Brain microvascular endothelial cell (primary cell): ENCODE data around the gene MDH2.
"Not testable (repeated sequence)": the region's sequence is repeated elsewhere in the genome, so short reads cannot be mapped to it uniquely, and the experiment has no call there.

ENCODE experiments used
- DNase-seq: peaks from one replicate; pipeline ENCODE4 v3.0.0-alpha.2; 2020
- H3K27ac ChIP-seq: fragments of 250-450 bp; sonication (Bioruptor Pico); 2 replicates; pipeline ENCODE4 v1.5.1; 2020; ENCODE audit warnings: mild to moderate bottlenecking, moderate library complexity
- H3K27me3 ChIP-seq: fragments of 250-450 bp; sonication (Bioruptor Pico); replicated peaks from 2 replicates; pipeline ENCODE4 v1.5.1; 2020; ENCODE audit warnings: mild to moderate bottlenecking
- H3K36me3 ChIP-seq: fragments of 250-450 bp; sonication (Bioruptor Pico); replicated peaks from 2 replicates; pipeline ENCODE4 v1.5.1; 2020; ENCODE audit warnings: mild to moderate bottlenecking
- H3K4me3 ChIP-seq: 2 replicates; pipeline ENCODE4 v1.5.1; 2011; ENCODE audit warnings: low read depth, mild to moderate bottlenecking, control low read depth, low read length, moderate library complexity
- in situ Hi-C: cut with HindIII; loops from 2 replicates; pipeline ENCODE4 v1.10.0; 2017; ENCODE audit warnings: low sequenced_read_pairs, low pct_ligation_motif_present
- TF ChIP-seq, protein P1 (sequence below): IDR thresholded peaks from 2 replicates; pipeline ENCODE4 v1.5.1; 2011; ENCODE audit warnings: low read depth, mild to moderate bottlenecking, moderate library complexity, low read length, control low read depth, inconsistent platforms; ENCODE audit errors: missing control alignments

Gene MDH2

DNA sequence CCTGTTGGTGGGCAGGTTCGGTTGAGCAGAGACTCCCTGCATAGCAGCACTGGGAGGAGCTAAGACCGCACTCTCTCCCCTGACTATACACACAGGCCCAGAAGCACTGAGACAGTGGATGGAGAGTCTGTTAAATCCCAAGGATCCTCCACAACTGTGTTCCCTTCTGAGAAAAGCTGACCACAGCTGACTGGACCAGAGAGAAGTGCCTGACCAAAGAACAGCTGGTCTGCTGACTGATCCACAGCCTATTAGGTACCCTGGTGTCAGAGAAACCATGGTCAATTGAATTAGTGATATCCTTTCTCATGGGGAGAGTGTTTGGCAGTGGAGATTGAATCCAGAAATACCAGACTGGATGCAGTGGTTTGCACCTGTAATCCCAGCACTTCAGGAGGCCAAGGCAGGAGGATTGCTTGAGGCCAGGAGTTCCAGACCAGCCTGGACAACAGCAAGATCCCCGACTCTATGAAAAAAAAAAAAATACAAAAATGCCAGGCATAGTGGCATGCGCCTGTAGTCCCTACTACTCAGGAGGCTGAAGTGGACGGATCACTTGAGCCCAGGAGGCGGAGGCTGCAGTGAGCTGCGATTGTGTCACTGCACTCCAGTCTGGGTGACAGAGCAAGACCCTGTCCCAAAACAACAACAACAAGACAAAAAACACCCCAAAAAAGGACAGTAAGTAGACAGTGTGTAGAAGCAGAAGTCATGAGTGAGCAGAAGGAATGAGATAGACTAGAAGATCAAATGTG is 25.7 kb upstream of the MDH2 start:
- Histone ChIP-seq H3K4me3 (no peak overlapping the region), H3K27ac (no peak overlapping the region), H3K27me3 (no peaks in the 10 kb centered on the region), H3K36me3 (peaks cover 9% of the 10 kb centered on the region)
- in situ Hi-C loops, result no loop called here
- no peak for DNase-seq
- TF ChIP-seq, protein P1, sequence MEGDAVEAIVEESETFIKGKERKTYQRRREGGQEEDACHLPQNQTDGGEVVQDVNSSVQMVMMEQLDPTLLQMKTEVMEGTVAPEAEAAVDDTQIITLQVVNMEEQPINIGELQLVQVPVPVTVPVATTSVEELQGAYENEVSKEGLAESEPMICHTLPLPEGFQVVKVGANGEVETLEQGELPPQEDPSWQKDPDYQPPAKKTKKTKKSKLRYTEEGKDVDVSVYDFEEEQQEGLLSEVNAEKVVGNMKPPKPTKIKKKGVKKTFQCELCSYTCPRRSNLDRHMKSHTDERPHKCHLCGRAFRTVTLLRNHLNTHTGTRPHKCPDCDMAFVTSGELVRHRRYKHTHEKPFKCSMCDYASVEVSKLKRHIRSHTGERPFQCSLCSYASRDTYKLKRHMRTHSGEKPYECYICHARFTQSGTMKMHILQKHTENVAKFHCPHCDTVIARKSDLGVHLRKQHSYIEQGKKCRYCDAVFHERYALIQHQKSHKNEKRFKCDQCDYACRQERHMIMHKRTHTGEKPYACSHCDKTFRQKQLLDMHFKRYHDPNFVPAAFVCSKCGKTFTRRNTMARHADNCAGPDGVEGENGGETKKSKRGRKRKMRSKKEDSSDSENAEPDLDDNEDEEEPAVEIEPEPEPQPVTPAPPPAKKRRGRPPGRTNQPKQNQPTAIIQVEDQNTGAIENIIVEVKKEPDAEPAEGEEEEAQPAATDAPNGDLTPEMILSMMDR, result no peak

DNA sequence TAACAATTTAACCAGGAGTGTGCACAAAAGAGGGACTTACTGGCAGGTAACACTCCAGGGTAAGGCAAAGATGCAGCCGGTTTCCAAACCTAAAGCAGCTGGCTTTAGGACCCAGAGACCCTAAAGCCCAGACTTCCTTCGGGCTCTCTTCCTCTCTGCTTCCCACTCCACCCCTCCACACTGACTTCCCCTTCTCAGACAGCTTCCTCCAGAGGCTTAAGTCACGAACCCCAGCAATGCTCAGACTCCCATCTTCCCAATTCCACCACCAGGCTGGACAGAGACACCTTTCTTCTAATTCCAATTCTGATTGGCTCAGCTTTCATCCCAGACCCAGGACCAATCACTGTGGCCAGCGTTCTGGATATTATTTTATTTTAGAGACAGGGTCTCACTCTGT is 24.9 kb upstream of the MDH2 start:
- TF ChIP-seq, protein P1, result no peak
- Histone ChIP-seq H3K36me3 (peaks cover 9% of the 10 kb centered on the region), H3K27ac (no peak overlapping the region), H3K27me3 (no peaks in the 10 kb centered on the region), H3K4me3 (no peak overlapping the region)
- DNase-seq, result no peak
- in situ Hi-C loops, result no loop called here

DNA sequence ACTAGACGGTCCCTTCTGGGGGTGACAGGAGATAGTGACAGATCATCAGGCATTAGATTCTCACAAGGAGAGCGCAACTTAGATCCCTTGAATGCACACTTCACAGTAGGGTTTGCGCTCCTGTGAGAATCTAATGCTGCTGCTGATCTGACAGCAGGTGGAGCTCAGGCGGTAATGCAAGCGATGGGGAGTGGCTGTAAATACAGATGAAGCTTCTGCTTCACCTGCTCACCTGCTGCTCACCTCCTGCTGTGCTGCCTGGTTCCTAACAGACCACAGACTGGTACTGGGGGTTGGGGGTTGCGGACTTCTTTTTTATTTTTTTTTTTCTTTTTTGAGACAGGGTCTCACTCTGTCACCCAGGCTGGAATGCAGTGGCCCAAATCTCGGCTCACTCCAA is 18.2 kb upstream of the MDH2 start:
- H3K27ac ChIP-seq, H3K36me3 ChIP-seq, DNase-seq, H3K27me3 ChIP-seq, in situ Hi-C loops, H3K4me3 ChIP-seq: not testable (repeated sequence)
- TF ChIP-seq, protein P1, result peak; percentile 12

DNA sequence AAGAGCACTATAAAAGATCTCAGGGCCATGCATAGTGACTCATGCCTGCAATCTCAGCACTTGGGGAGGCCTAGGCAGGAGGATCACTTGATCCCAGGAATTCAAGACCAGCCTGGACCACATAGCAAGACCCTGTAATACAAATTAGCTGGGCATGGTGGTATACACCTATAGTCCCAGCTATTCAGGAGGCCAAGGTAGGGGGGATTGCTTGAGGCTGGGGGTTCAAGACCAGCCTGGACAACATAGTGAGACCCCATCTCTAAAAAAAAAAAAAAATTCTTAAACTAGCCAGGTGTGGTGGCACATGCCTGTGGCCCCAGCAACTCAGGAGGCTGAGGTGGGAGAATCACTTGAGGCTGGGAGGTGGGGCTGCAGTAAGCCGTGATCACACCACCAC is 15.9 kb upstream of the MDH2 start:
- no peaks in the 10 kb centered on the region for H3K27me3 ChIP-seq
- H3K36me3 ChIP-seq, result no peaks in the 10 kb centered on the region
- no peak overlapping the region for H3K4me3 ChIP-seq
- H3K27ac ChIP-seq, result no peak overlapping the region
- TF ChIP-seq, protein P1, result no peak
- in situ Hi-C loops, result no loop called here
- DNase-seq, result no peak

DNA sequence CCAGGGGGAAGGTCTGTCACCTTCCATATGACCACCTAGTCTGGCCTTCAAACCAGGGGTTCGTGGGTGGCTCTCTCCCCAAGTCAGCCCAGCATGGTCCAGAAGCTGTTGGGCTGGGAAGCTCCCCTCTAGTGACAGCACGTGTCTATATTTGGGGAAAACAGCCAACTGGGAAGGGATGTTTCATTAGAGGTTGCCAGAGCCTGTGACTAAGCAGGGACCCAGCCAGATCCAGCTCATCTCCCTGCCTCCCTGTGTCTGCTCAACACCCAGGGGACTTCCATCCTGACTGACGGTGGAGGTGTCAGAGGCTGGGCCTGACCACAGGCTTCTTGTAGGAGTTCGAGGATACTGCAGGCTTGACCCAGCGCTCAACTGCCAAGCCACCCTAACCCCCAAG is 10.6 kb upstream of the MDH2 start:
- DNase-seq, result peak; percentile 76
- TF ChIP-seq, protein P1, result no peak
- Histone ChIP-seq H3K27ac (no peak overlapping the region), H3K27me3 (no peaks in the 10 kb centered on the region), H3K36me3 (no peaks in the 10 kb centered on the region), H3K4me3 (no peak overlapping the region)
- in situ Hi-C loops, result no loop called here

DNA sequence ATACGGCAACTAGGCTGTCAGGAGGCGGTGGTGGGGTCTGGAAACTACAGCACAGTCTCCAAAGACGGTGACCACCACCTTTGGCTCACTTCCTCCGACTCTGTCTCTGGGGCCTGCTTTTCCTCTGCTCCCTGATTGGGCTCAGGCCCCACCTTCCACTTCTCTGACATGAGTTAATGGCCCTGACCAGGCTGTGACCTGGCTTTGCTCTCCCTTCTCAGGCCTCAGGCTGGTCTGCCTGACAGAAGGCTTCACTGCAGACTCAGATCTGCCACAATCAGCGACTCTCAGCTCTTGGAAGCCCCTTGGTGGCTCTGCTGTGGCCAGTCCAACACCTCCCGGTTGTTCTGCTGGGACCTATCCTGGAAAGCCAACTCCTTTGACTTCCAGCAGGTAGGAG is 7.8 kb upstream of the MDH2 start:
- TF ChIP-seq, protein P1, result no peak
- H3K27ac ChIP-seq, result no peak overlapping the region
- no peaks in the 10 kb centered on the region for H3K27me3 ChIP-seq
- no peak overlapping the region for H3K4me3 ChIP-seq
- in situ Hi-C loops, result no loop called here
- no peak for DNase-seq
- H3K36me3 ChIP-seq, result no peaks in the 10 kb centered on the region
